IPS-NIHi7 (cell line): ENCODE results near the gene UBL3.

Experiments used
- DNase-seq: peaks from one replicate; pipeline ENCODE4 v3.0.0; 2012; ENCODE audit warnings: mixed read lengths; ENCODE audit errors: extremely low spot score

UBL3 gene

DNA sequence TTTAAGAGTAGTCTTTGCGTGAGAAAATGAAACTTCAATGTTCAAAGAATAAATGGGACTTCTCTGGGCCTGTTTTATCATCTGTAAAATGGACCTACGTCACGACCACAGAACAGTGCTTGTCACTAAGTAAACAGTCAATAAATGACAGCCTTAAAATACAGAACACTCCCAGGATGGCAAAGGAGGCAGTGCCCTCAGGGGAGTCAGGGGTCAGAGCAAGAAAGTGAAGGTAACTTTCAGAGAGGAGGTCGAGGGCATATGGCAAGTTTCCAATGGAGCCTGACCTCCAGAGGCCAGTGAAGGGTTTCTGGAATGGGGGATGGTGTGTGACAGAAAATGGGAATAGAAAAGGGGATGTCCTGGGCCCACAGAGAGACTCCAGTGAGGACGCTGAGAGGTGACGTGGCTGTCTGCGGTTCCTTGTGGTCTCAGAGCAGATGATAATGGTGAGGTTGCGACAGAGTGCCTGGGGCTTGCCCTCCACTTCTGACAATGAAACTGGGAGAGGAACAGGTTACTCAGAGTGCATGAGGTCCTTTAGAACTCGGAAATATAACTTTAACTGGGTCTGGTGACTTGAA lies 91.8 kb downstream of the UBL3 start:
- no peak for DNase-seq

DNA sequence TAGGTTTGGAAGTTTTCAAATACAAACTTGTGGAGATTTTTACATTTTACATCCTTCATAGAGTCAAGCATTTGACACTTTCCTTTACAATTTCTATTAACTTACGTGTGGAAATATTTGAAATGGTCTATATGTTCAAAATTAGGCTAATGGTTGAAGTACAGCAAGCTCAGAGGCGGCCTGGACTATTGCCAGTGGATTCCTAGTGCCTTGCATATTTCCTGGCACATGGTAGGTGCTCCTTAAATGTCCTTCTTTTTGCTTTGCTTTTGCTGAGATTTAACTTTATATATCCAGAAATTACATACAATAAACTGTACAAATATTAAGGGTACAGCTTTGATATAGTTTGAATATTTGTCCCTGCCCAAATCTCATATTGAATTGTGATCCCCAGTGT lies 93.9 kb downstream of the UBL3 start:
- DNase-seq = no peak

DNA sequence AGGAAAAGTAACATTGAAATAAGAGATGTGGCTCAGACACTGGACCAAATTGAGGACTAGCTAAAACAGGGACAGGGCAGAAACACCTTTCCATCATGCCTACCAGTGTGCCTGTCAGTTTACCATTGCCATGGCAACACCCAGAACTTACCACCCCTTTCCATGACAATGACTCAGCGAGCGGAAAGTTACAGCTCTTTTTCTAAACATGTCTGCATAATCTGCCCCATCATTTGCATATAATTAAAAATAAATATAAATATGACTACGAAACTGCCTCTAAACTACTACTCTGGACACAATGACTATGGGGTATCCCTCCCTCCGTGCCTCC lies 96.0 kb downstream of the UBL3 start:
- DNase-seq = peak; percentile 36

DNA sequence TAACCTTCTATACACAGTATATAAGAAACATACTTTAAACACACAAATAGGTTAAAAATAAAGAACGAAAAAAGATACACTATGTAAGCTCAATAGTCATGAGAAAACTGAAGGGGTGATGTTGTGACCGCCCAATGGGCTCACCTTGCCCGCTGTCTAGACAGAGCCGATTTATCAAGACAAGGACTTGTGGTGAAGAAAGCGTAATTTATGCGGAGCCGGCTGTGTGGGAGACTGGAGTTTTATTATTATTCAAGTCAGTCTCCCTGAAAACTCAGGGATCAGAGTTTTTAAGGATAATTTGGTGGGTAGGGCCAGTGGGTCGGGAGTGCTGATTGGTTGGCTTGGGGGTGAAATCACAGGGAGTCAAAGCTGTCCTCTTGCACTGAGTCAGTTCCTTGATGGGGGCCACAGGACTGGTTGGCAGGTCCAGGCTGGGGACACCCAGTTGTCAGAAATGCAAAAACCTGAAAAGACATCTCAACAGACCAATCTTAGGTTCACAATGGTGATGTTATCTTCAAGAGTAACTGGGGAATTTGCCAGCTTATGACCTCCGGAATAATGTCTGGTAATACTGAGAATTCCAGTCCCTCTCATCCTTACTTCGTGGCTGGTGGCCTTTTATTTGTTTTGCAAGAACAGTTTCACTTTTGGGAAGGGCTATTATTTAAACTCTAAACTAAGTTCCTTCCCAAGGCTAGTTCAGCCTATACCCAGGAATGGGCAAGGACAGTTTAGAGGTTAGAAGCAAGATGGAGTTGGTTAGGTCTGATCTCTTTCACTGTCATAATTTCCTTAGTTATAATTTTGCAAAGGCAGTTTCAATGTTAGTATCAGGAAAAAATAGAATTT lies 96.6 kb downstream of the UBL3 start:
- no peak for DNase-seq

DNA sequence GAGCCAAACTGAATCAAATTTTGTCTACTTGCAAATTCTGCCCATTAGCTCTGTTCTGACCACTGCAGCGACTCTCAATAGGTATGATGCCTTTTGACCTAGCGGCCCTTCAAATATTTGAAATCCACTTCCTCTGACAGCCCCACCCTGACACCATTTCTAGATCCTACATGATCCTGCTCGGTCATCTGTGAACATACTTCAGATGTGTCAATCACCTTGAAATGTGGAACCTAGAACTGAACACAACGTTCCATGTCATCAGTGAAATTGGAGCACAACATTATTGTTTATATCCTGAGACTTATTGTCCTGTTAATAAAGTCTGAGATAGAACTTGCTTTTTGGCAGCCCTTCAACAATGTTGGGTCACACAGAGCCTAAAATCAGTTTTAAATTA lies 98.2 kb downstream of the UBL3 start:
- no peak for DNase-seq

DNA sequence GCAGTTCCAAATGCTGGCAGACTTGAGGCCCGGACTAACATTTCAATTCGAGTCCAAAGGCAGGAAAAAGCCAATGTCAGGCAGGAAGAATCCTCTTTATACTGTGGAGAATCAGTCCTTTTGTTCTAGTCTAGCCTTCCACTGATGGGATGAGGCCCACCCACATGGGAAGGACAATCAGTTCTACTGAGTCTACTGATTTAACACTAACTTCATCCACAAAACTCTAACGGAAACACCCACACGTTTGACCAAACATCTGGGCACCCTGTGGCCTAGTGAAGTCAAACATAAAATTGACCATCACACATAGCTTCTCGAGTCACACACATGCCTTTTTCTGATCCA lies 100.3 kb downstream of the UBL3 start:
- no peak for DNase-seq

DNA sequence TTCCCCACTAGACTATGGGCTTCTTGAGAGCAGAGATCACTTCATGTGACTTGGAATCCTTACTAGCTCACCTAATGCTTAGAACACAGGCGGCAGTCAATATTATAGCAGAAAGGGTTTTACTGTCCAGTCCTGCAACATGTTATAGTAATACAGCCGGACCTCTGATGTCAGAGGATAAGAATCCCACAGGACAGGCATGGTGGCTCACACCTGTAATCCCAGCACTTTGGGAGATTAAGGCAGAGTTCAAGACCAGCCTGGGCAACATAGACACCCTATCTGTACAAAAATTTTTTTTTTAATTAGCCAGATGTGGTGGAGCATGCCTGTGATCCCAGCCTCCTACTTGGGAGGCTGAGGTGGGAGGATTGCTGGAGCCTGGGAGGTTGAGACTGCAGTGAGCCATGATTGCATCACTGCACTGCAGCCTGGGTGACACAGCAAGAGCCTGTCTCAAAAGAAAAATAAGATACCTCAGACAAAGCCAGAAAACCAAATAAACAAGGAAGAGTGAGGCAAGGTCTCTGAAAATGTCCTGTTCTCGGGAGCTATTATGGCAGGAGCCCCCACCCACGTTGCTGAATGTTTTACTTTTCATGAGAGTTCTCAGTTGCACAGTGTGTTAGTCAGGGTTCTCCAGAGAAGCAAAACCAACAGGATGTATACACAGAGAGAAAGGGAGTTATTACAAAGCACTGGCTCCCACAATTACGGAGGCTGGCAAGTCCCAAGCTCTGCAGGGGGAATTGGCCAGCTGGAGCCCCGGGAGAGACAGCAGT lies 100.8 kb downstream of the UBL3 start:
- no peak for DNase-seq

DNA sequence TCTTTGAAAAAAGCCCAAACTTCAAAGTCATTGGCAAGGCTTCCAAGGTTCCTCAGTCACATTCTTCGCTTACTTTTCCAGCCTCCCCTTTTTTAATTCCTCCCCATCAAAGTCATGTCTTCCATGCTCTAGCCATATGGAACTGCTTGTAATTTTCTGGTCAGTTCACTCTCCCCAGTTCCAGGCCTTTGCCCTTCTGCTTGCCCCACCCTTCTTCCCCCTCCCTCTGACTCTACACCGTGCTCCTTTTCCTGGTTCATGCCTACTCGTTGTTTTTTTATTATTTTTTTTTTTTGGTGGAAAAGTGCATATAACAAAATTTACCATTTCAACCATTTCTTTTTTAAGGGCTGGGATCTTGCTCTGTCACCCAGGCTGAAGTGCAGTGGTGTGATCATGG lies 102.3 kb downstream of the UBL3 start:
- DNase-seq = no peak

DNA sequence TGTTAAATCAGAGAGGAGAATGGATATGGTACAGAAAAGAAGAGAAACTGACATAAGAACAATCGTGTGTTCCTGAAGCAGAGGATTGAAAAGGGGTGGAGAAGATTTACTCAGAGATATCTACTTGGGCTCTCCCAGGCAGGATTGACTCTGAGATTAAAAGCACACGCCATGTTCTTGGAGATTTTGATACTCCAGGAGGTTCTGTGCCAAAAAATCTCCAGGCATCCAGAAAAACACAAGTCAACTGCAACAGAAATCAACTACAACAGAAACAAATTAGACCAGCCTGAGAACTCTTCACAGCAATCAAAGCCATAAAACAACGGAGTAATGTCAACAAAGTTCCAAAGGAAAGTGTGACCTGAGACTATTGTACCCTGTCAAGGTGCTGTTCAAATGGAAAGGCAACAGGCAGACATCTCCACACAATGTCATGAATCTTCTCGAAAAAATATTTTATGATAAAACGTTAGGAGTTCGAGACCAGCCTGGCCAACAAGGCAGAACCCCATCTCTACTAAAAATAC lies 104.2 kb downstream of the UBL3 start:
- no peak for DNase-seq

DNA sequence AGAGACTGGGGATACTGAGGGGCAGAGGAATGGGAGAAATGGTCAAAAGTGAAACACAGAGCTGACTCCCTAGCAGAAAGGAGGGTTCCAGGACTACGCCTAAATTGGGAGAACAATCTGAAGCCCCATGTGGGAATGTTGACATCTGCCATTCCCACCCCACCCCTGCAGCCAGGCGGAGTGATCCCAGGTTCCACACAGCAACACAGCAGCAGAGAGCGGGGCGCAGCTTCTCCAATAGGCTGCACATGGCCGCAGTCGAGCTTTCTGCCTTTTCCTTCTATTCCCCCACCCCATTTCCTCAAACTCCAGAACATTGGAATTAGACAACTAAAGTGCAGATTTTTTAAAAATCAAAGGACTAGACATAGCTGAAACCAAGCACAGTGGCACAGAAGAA lies 104.7 kb downstream of the UBL3 start:
- no peak for DNase-seq

DNA sequence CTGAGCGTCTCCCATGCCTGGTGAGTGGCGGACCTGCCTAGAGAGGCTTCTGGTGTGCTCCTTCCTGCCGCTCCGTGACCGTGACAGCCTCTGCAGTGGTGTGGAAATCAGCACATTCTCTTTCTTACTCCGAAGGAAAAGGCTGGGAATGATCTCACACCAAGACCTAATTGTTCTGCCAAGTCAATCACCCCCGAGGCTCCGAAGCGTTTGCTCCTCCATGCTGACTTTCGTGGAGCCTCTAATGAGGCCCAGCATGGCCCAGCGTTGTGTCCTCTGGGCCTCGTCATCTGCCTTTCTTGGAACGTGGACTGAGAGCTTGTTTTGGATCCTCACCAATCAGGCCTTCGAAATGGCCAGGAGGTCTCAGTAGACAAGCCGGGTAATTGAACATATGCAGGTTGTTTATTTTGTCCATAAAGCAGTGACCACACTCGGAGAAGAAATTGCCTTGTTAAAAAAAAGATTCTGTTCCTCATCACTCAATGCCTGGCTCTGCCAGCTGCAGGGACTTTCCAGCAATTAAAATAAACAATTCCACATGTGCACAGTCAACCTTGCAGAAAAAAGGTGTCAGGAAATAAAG lies 107.1 kb downstream of the UBL3 start:
- no peak for DNase-seq

DNA sequence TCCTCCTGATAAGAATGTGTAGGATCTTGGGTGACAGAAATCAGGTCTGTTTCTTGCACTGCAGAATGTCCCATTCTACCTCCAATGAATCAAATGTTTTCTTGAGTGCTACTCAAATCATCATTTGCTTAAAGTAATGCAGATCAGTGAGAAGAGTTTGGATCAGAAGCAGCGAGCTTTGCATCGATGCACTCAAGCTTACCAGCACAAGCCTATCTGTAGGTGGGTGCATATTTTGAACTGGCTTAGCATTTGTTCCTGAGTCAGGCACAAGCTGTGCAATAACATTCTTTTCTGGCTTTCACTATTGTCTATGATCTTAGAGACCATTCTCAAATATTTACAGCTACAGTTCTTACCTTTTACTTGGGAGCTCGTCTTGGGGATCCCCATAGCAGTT lies 109.5 kb downstream of the UBL3 start:
- no peak for DNase-seq

DNA sequence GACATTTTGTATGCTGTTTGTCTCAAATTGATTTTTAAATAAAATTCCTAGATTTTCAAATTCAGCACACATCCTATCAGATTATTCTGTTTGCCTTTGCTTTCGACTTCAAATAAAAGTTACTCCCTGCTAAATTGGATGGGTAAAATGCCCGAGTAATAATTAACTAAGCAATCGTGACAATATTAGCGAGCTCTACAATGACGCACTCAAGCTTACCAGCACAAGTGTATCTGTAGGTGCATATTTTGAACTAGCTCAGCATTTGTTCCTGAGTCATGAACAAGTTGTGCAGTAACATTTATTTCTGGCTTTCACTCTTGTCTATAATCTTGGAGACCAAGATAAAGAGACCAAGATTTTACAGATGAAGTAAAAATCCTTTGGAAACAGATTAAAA lies 113.4 kb downstream of the UBL3 start:
- no peak for DNase-seq

DNA sequence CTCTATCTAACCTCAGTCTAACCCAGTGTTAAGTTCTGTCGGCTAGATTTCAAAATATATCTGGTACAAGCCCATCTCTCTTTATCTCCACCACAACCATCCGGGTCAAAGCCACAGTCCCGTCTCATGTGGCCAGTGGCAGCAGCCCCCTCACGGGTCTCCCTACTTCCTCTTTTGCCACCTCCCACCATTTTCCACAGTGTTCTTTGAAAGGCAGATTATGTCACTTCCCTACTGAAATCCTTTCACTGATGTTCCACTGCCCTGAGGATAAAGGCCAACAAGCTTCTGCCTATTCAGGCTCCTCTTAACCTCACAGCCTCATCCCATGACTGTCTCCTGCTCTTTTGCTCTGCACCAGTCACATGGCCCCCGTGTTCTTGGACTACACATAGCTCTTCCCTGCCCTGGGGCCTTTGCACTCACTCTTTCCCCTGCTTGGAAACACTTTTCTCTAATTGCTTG lies 117.2 kb downstream of the UBL3 start:
- no peak for DNase-seq

DNA sequence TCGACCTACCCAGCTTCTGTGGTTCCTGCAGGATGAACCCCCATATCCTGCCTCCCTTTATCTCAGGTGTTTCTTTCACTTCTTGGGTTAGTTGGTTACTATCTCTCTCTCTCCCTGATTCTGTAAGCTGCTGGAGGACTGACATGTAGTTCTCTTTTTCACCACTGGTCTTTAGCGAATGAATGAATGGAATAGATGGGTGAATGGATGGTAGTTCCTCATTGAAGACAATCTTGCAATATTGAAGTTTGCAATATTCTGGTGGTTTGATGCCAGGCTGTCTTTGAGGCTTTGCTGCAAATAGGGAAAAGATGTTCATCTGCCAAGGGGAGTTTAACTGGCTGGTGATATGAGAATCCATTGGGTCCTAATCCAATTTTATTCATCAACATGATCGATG lies 120.2 kb downstream of the UBL3 start:
- DNase-seq = no peak

DNA sequence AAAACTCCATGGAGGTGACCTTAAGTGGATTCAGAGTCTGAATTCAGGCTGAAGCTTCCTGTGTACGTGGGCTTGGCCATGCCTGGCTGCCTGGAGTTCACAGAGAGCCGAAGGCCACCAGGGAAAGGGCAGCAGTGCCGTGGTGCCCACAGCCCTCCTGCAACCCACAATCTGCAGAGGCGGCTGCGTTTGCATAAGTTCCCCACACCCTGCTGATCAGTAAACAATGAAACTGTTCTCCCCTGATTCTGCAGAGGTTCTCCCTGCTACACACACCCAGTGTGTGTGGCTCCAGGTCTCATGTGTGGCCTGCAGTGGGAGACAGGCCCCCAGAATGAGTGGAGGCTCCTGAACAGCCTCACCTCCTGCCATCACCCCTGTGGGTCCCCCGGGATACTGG lies 128.0 kb downstream of the UBL3 start:
- no peak for DNase-seq

DNA sequence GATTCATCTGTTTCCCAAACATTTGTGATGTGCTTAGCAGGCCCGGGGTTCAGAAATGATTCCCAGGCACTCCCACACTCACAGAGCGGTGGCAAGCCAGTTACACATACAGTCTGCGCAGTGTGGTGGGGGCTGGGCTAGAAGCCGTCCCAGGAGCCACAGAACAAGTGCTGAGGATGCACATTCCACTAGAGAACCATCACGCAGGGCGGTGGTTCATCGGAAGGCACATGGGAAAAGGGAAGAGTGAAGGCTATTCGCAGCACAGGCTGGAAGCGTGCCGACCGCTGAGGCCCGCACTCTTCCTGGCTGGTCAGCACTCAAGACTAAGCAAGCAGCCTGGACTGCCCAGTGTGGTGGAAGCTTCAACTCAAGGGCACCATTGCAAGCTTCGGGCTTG lies 128.7 kb downstream of the UBL3 start:
- DNase-seq = no peak

DNA sequence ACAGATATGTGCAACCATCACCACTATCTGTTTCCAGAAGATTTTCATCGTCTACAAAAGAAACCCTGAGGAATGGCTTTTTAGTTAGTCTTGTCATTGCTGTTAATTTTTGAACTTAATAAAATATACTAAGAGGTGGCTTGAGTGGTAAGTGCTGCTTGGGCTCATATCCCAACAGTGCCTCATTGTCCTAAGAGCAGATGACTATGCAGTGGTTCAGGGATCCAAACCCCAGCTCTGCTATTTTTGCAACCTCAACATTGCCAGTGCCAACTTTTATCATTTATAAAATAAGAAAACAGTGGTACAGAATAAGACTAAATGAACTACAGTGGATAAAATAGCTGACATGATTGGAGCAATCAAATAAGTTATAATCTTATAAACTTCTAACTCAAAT lies 131.7 kb downstream of the UBL3 start:
- DNase-seq = no peak

DNA sequence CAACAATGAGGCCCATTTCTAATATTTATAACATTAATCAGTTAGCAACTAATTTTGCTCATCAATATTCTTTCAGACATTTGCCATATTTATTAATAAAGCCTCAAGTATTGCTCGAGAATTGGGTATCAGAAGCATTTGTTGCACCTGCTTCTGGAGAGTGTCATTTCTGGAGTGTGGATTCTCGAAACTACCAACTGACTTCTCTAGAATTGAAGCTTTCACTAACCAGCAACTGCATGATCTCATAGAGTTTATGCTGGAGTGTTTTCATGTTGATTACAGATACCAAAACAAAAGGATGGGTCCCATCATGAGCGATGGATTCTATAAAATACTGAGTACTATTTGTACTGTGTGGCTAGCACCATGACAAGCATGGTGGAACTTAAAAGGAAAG lies 133.9 kb downstream of the UBL3 start:
- no peak for DNase-seq
